ENCODE results near the gene NOS3. TPM values are rescaled to one million over a fixed set of nuclear protein-coding genes. Genes with fewer than 3 reads are reported as not detected.

Gene NOS3
- total RNA-seq, 1 experiment from 2014 or later: 59.8 TPM

GRCh38 chr7:151062399-151063211, 71.8 kb downstream of the NOS3 start:
- Histone ChIP-seq H4K20me1 (ENCODE audit: insufficient read depth, low read depth, low read length) (0 out of 2 replicates have a peak, but pooled peaks cover 5% of the 10 kb centered on the region), H3K9me2 (replicated peaks; ENCODE audit: insufficient read depth, low read length) (no peaks in the 10 kb centered on the region), H3K9me3 (ENCODE audit: low read length) (no peaks in the 10 kb centered on the region), H3K4me3 (ENCODE audit: low read length) (no peak overlapping the region), H3K27ac (ENCODE audit: low read length) (no peak overlapping the region), H2AFZ (ENCODE audit: low read length) (no peak overlapping the region), H3K79me2 (ENCODE audit: low read length) (peaks cover 29% of the 10 kb centered on the region), H3K9ac (ENCODE audit: low read length) (no peak overlapping the region), H3K27me3 (ENCODE audit: low read length) (no peaks in the 10 kb centered on the region), H3K4me1 (ENCODE audit: low read length) (peaks cover 22% of the 10 kb centered on the region), H3K36me3 (ENCODE audit: insufficient read depth, low read length) (no peaks in the 10 kb centered on the region), H3K4me2 (ENCODE audit: low read depth, low read length, poor library complexity, severe bottlenecking) (no peak overlapping the region)
- no peak for DNase-seq

DNA sequence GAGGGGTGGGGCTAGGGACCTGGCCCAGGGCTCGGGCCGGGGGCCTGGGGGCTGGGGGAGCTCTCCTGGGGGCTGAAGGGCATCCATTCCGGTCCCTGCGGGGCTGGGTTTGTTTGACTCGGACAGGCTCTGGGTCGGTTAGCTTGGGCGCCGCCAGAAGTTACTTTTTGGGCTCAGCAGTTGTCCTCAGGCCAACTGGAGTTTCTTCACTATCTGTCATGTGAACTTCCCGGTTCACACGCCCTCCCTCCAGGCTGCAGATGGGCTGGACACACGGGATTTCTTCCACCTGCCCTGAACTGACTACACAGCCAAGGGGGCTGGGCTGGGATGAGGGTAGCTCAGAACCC, 72.4 kb downstream of the NOS3 start:
- peaks cover 29% of the 10 kb centered on the region for H3K79me2 ChIP-seq (ENCODE audit: low read length)

More for the DNA sequence above, 72.4 kb downstream of the NOS3 start:
- H3K4me3 ChIP-seq (ENCODE audit: low read length): no peak overlapping the region
- no peak overlapping the region for H2AFZ ChIP-seq (ENCODE audit: low read length)
- no peak for DNase-seq
- no peak overlapping the region for H3K27ac ChIP-seq (ENCODE audit: low read length)
- H3K9me2 ChIP-seq (replicated peaks; ENCODE audit: insufficient read depth, low read length): no peaks in the 10 kb centered on the region
- peaks cover 22% of the 10 kb centered on the region for H3K4me1 ChIP-seq (ENCODE audit: low read length)
- no peaks in the 10 kb centered on the region for H3K9me3 ChIP-seq (ENCODE audit: low read length)
- no peak overlapping the region for H3K4me2 ChIP-seq (ENCODE audit: low read depth, low read length, poor library complexity, severe bottlenecking)
- H3K9ac ChIP-seq (ENCODE audit: low read length): no peak overlapping the region
- 0 out of 2 replicates have a peak, but pooled peaks cover 3% of the 10 kb centered on the region for H3K36me3 ChIP-seq (ENCODE audit: insufficient read depth, low read length)
- H4K20me1 ChIP-seq (ENCODE audit: insufficient read depth, low read depth, low read length): 0 out of 2 replicates have a peak, but pooled peaks cover 5% of the 10 kb centered on the region
- no peaks in the 10 kb centered on the region for H3K27me3 ChIP-seq (ENCODE audit: low read length)

Other genes starting within 250 kb of the NOS3 start
- gene TMEM176B, start 190.7 kb upstream of the NOS3 start, total RNA-seq (2014; rRNA removed; shearing (Covaris generic); ENCODE audit: low replicate concordance): not detected in 2 replicates
- not detected in 2 replicates for gene TMEM176A, start 190.2 kb upstream of the NOS3 start, total RNA-seq (2014; rRNA removed; shearing (Covaris generic); ENCODE audit: low replicate concordance)
- not detected in 2 replicates for gene AOC1, start 138.5 kb upstream of the NOS3 start, total RNA-seq (2014; rRNA removed; shearing (Covaris generic); ENCODE audit: low replicate concordance)
- gene KCNH2, start 12.7 kb upstream of the NOS3 start, total RNA-seq (2014; rRNA removed; shearing (Covaris generic); ENCODE audit: low replicate concordance): 0.11 and 0.22 TPM in 2 replicates
- gene ATG9B, start 33.5 kb downstream of the NOS3 start, total RNA-seq (2014; rRNA removed; shearing (Covaris generic); ENCODE audit: low replicate concordance): 0.78 and 1.6 TPM in 2 replicates
- 19.0 and 27.1 TPM in 2 replicates for gene ABCB8, start 37.4 kb downstream of the NOS3 start, total RNA-seq (2014; rRNA removed; shearing (Covaris generic); ENCODE audit: low replicate concordance)
- gene ASIC3, start 57.5 kb downstream of the NOS3 start, total RNA-seq (2014; rRNA removed; shearing (Covaris generic); ENCODE audit: low replicate concordance): 4.5 and 6.2 TPM in 2 replicates
- gene CDK5, start 66.9 kb downstream of the NOS3 start, total RNA-seq (2014; rRNA removed; shearing (Covaris generic); ENCODE audit: low replicate concordance): 13.6 and 33.0 TPM in 2 replicates
- gene SLC4A2, start 68.6 kb downstream of the NOS3 start, total RNA-seq (2014; rRNA removed; shearing (Covaris generic); ENCODE audit: low replicate concordance): 35.1 and 113 TPM in 2 replicates
- gene FASTK, start 89.8 kb downstream of the NOS3 start, total RNA-seq (2014; rRNA removed; shearing (Covaris generic); ENCODE audit: low replicate concordance): 48.8 and 127 TPM in 2 replicates
- gene TMUB1, start 92.5 kb downstream of the NOS3 start, total RNA-seq (2014; rRNA removed; shearing (Covaris generic); ENCODE audit: low replicate concordance): 30.9 and 56.4 TPM in 2 replicates
- 0.18 and 1.6 TPM in 2 replicates for gene AGAP3, start 95.5 kb downstream of the NOS3 start, total RNA-seq (2014; rRNA removed; shearing (Covaris generic); ENCODE audit: low replicate concordance)
- gene GBX1, start 176.7 kb downstream of the NOS3 start, total RNA-seq (2014; rRNA removed; shearing (Covaris generic); ENCODE audit: low replicate concordance): not detected in 2 replicates
- not detected in 2 replicates for gene ASB10, start 196.2 kb downstream of the NOS3 start, total RNA-seq (2014; rRNA removed; shearing (Covaris generic); ENCODE audit: low replicate concordance)
- gene H2BK1, start 219.5 kb downstream of the NOS3 start, total RNA-seq (2014; rRNA removed; shearing (Covaris generic); ENCODE audit: low replicate concordance): not detected in 2 replicates
- 31.2 and 48.6 TPM in 2 replicates for gene ABCF2, start 236.2 kb downstream of the NOS3 start, total RNA-seq (2014; rRNA removed; shearing (Covaris generic); ENCODE audit: low replicate concordance)
- 24.7 and 33.2 TPM in 2 replicates for gene CHPF2, start 241.5 kb downstream of the NOS3 start, total RNA-seq (2014; rRNA removed; shearing (Covaris generic); ENCODE audit: low replicate concordance)